Astrocyte of the cerebellum (primary cell): ENCODE results near the gene COLEC12.

ENCODE experiments used
- DNase-seq: peaks from one replicate; pipeline ENCODE4 v3.0.0-alpha.2; 2011; ENCODE audit warnings: low read depth
- H3K4me3 ChIP-seq: 2 replicates; pipeline ENCODE4 v1.5.1; 2011; ENCODE audit warnings: mild to moderate bottlenecking, low read depth, low read length, moderate library complexity
- in situ Hi-C: cut with HindIII; loops from 2 replicates; pipeline ENCODE4 v1.10.0; 2017; ENCODE audit warnings: low sequenced_read_pairs
- TF ChIP-seq, protein P1 (sequence below): IDR thresholded peaks from 2 replicates; pipeline ENCODE4 v1.5.1; 2012; ENCODE audit warnings: low read length, low read depth, moderate library complexity, mild to moderate bottlenecking; ENCODE audit errors: missing control alignments

The COLEC12 gene

GRCh38 chr18:382423-382984 is 118.0 kb downstream of the COLEC12 start:
- TF ChIP-seq, protein P1, sequence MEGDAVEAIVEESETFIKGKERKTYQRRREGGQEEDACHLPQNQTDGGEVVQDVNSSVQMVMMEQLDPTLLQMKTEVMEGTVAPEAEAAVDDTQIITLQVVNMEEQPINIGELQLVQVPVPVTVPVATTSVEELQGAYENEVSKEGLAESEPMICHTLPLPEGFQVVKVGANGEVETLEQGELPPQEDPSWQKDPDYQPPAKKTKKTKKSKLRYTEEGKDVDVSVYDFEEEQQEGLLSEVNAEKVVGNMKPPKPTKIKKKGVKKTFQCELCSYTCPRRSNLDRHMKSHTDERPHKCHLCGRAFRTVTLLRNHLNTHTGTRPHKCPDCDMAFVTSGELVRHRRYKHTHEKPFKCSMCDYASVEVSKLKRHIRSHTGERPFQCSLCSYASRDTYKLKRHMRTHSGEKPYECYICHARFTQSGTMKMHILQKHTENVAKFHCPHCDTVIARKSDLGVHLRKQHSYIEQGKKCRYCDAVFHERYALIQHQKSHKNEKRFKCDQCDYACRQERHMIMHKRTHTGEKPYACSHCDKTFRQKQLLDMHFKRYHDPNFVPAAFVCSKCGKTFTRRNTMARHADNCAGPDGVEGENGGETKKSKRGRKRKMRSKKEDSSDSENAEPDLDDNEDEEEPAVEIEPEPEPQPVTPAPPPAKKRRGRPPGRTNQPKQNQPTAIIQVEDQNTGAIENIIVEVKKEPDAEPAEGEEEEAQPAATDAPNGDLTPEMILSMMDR: no peak

DNA sequence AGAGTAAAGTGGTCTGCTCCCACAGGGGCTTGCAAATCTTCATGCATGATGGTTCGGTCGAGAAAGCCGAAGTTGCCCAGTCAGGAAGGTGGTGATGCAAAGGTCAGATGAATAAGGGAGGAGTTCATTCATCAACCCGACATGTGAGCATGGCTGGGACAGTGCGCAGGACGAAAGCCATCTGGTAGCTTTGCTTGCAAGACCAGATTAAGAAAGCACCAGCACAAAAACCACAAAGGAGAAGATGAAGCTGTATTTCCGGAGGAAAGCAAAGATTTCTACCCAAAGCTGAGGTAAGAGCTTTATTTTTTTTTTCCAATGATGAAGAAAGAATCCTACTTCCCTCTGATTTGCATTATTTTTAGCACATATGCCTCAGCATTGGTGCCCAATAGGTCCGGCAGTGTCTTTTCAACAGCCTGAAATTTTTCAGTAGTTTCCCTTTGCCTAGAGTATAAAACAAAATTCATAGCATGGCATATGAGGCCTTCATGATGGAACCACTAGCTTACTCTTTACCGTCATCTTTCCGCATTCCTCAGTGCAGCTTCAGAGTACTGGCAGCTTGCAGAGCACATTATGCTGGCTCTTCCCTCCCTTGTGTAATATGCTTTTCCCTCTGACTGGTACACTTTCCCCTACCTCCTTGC is 120.7 kb downstream of the COLEC12 start:
- in situ Hi-C loops: no loop called here
- H3K4me3 ChIP-seq: no peak overlapping the region
- TF ChIP-seq, protein P1: no peak
- DNase-seq: no peak

More at GRCh38 chr18:382423-382984, 118.0 kb downstream of the COLEC12 start:
- in situ Hi-C loops: no loop called here
- no peak for DNase-seq
- no peak overlapping the region for H3K4me3 ChIP-seq

DNA sequence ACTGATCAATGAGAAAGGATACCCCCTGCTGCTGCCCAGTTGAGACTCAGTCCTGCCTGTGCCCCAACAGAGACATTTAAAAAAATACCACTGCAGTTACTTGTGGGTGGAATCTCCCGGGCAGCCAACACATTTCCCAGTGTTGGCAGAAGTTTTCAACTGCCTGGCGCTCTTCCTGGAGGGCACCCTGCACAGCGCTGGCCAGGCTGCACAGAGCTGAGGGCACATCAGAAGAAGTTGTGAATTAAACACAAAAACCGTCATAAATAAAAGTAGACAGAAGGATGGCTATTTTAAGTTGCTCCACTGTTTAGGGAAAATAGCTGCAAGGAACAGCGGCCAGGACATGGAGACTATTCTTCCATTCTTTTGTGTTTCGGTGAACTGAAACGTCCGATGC is 122.4 kb downstream of the COLEC12 start:
- in situ Hi-C loops: no loop called here
- TF ChIP-seq, protein P1: no peak
- H3K4me3 ChIP-seq: no peak overlapping the region
- DNase-seq: no peak

- TF ChIP-seq, protein P1: no peak
- no peak for DNase-seq
- no peak overlapping the region for H3K4me3 ChIP-seq
- in situ Hi-C loops: no loop called here
Measured at GRCh38 chr18:377088-377487, 123.4 kb downstream of the COLEC12 start.

DNA sequence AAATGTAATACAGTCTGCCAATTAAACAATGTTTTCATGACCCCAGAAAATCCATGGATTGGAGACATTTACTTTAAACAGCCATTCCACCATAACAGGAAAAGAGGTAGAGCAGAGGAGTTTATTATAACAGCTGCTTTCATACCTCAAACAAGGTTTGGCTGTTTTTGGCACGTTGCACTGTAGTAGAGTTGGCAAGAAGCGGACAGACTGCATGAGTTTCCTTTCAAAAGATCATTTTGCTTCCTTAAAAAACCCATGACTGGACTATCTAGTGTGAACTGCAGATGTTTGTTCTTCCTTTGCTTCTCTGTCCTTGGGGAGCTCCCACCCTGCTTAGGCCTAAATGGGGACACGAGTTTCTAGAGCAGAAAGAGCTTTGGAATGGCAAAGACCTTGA is 124.2 kb downstream of the COLEC12 start:
- in situ Hi-C loops: no loop called here
- no peak overlapping the region for H3K4me3 ChIP-seq
- TF ChIP-seq, protein P1: no peak
- peak; percentile 88 for DNase-seq

GRCh38 chr18:374721-375168 is 125.8 kb downstream of the COLEC12 start:
- no peak overlapping the region for H3K4me3 ChIP-seq
- no peak for DNase-seq
- TF ChIP-seq, protein P1: no peak
- in situ Hi-C loops: no loop called here
